Trophoblast cell (in vitro differentiated cells and primary cell): ENCODE results near the gene CRYGC.
A peak's percentile ranks its signal among the peaks of the same experiment; 100 is the strongest.
"Not testable (repeated sequence)": the region's sequence is repeated elsewhere in the genome, so short reads cannot be mapped to it uniquely, and the experiment has no call there.

Experiments
- DNase-seq, 2 donors: peaks; one replicate each; pipeline ENCODE4 v3.0.0-alpha.2; 2016
- H2AFZ ChIP-seq: 2 replicates; pipeline ENCODE4 v1.6.1; 2013; ENCODE audit warnings: low read length, moderate library complexity, mild to moderate bottlenecking; ENCODE audit not compliant: insufficient read depth, poor library complexity
- H2AK5ac ChIP-seq: 2 replicates; pipeline ENCODE4 v1.6.1; 2013; ENCODE audit warnings: mild to moderate bottlenecking, low read length
- H2BK120ac ChIP-seq: 2 replicates; pipeline ENCODE4 v1.6.1; 2013; ENCODE audit warnings: low read length, mild to moderate bottlenecking, moderate library complexity; ENCODE audit not compliant: insufficient read depth, poor library complexity
- H2BK12ac ChIP-seq: 2 replicates; pipeline ENCODE4 v1.6.1; 2013; ENCODE audit warnings: mild to moderate bottlenecking, low read length, moderate library complexity
- H2BK5ac ChIP-seq: 2 replicates; pipeline ENCODE4 v1.6.1; 2013; ENCODE audit warnings: low read length, low read depth, moderate library complexity, mild to moderate bottlenecking; ENCODE audit not compliant: poor library complexity
- H3K14ac ChIP-seq: 2 replicates; pipeline ENCODE4 v1.6.1; 2013; ENCODE audit warnings: mild to moderate bottlenecking, low read length
- H3K18ac ChIP-seq: 2 replicates; pipeline ENCODE4 v1.6.1; 2013; ENCODE audit warnings: mild to moderate bottlenecking, low read length
- H3K23ac ChIP-seq: 2 replicates; pipeline ENCODE4 v1.6.1; 2013; ENCODE audit warnings: low read length
- H3K27ac ChIP-seq: 2 replicates; pipeline ENCODE4 v1.5.1; 2013; ENCODE audit warnings: low read depth, mild to moderate bottlenecking, inconsistent platforms, low read length, moderate library complexity
- H3K27me3 ChIP-seq: 2 replicates; pipeline ENCODE4 v1.6.1; 2013; ENCODE audit warnings: inconsistent platforms, mild to moderate bottlenecking, low read length, moderate library complexity; ENCODE audit not compliant: insufficient read depth
- H3K36me3 ChIP-seq, 2 experiments: 1 replicate in 1 of 2; 2 replicates in 1 of 2; pipeline ENCODE4 v1.6.1; 2013; ENCODE audit warnings: low read length in 2 of 2, mild to moderate bottlenecking in 2 of 2, moderate library complexity in 1 of 2; ENCODE audit not compliant: insufficient read depth in 2 of 2, control insufficient read depth in 1 of 2
- H3K4ac ChIP-seq: 2 replicates; pipeline ENCODE4 v1.6.1; 2013; ENCODE audit warnings: low read depth, mild to moderate bottlenecking, low read length, moderate library complexity
- H3K4me1 ChIP-seq, 2 experiments: 1 replicate in 1 of 2; 2 replicates in 1 of 2; pipeline ENCODE4 v1.6.1; 2013; ENCODE audit warnings: low read length in 2 of 2, mild to moderate bottlenecking in 2 of 2, moderate library complexity in 1 of 2; ENCODE audit not compliant: insufficient read depth in 2 of 2, control insufficient read depth in 1 of 2
- H3K4me2 ChIP-seq: 2 replicates; pipeline ENCODE4 v1.6.1; 2013; ENCODE audit warnings: inconsistent platforms, mild to moderate bottlenecking, low read length, moderate library complexity
- H3K4me3 ChIP-seq: 2 replicates; pipeline ENCODE4 v1.5.1; 2013; ENCODE audit warnings: mild to moderate bottlenecking, low read depth, low read length, inconsistent platforms
- H3K79me1 ChIP-seq: one replicate; pipeline ENCODE4 v1.6.1; 2013; ENCODE audit warnings: low read length
- H3K79me2 ChIP-seq: 2 replicates; pipeline ENCODE4 v1.6.1; 2013; ENCODE audit warnings: low read length, mild to moderate bottlenecking; ENCODE audit not compliant: control insufficient read depth, insufficient read depth, poor library complexity
- H3K9ac ChIP-seq: 2 replicates; pipeline ENCODE4 v1.6.1; 2013; ENCODE audit warnings: mild to moderate bottlenecking, low read length
- H3K9me3 ChIP-seq: 2 replicates; pipeline ENCODE4 v1.6.1; 2013; ENCODE audit warnings: low read depth, mild to moderate bottlenecking, control low read depth, inconsistent platforms, low read length; ENCODE audit not compliant: insufficient read depth
- H4K12ac ChIP-seq: 2 replicates; pipeline ENCODE4 v1.6.1; 2013; ENCODE audit warnings: low read depth, mild to moderate bottlenecking, low read length, moderate library complexity
- H4K8ac ChIP-seq: 2 replicates; pipeline ENCODE4 v1.6.1; 2013; ENCODE audit warnings: low read depth, mild to moderate bottlenecking, low read length, moderate library complexity
- H4K91ac ChIP-seq: one replicate; pipeline ENCODE4 v1.6.1; 2013; ENCODE audit warnings: low read depth, mild to moderate bottlenecking, low read length, moderate library complexity
- WGBS: extraction: QIAGEN DNeasy Blood & Tissue Kit; methylation state at CpG from one replicate; pipeline ENCODE4 v1.1.7; 2013; ENCODE audit warnings: missing lambda C conversion rate; ENCODE audit not compliant: insufficient read length, insufficient coverage; ENCODE audit errors: extremely low coverage; 5-methylcytosine and 5-hydroxymethylcytosine counted together

CRYGC gene

DNA sequence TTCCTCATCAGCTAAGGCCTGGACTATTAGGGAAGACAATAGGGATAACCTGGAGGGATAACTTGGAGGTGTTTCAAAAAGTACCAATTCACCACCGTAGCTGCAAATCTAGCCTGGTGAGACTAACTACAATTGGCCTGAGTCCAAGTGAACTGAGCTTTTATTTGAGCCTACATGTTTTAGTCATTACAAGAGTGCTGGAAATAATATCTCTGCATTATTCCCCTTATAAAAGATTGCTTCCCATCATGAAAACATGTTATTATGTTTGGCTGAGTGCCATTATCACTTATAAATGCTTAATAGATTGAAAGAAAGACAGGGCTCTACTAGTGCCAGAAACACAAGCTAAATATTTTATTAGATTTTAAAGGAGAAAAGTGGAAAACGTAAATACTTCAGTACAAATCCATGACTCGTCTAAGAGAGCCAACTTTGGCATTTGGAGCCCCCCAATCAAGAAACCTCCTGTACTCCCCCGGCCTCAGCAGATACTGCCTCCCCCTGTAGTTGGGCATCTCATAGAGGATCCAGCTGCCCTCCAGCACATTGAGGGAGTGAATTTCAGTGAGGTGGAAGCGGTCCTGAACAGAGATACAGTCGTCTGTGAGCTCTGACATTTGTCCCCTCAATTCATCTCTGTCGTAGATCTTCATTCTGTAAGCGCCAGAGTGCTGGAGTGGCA, 12.8 kb upstream of the CRYGC start:
- Histone ChIP-seq H3K27ac (no peak overlapping the region), H3K4me3 (no peak overlapping the region), H3K79me1 (no peaks in the 10 kb centered on the region), H3K4me1 (no peaks in the 10 kb centered on the region), H2AFZ (no peak overlapping the region), H3K36me3 (no peaks in the 10 kb centered on the region), H2BK5ac (no peak overlapping the region), H4K12ac (no peak overlapping the region), H3K79me2 (no peaks in the 10 kb centered on the region), H2AK5ac (peak overlapping the region; percentile 66), H3K4ac (no peak overlapping the region), H2BK120ac (no peak overlapping the region), H3K18ac (no peak overlapping the region), H2BK12ac (peak overlapping the region; percentile 31), H3K14ac (no peak overlapping the region), H3K23ac (no peak overlapping the region), H4K8ac (no peak overlapping the region), H3K27me3 (no peaks in the 10 kb centered on the region), H3K4me2 (no peak overlapping the region), H3K9me3 (no peaks in the 10 kb centered on the region), H4K91ac (no peak overlapping the region), H3K9ac (no peak overlapping the region)
- DNase-seq: no peak
- no CpG with 5 or more reads among the region's 8 CpGs for WGBS

GRCh38 chr2:208139447-208139846, 9.8 kb upstream of the CRYGC start:
- WGBS: no CpG with 5 or more reads among the region's 18 CpGs
- Histone ChIP-seq H3K36me3 (no peaks in the 10 kb centered on the region), H3K4me2 (no peak overlapping the region)

DNA sequence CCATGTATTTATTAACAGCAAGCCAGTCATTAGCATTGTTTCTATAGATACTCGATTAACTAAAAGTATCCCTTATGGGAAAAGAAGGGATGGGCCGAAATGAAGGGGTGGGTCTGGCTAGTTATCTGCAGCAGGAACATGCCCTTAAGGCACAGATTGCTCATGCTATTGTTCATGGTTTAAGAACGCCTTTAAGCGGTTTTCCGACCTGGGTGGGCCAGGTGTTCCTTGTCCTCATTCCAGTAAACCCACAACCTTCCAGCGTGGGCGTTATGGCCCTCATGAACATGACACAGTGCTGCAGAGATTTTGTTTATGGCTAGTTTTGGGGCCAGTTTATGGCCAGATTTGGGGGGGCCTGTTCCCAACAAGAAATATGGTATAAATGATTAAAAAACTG, 8.7 kb upstream of the CRYGC start:
- not testable (repeated sequence) for H2BK12ac ChIP-seq, H2AFZ ChIP-seq, H3K14ac ChIP-seq

More at GRCh38 chr2:208139447-208139846, 9.8 kb upstream of the CRYGC start:
- Histone ChIP-seq H4K91ac (no peak overlapping the region), H4K12ac (no peak overlapping the region), H3K18ac (no peak overlapping the region), H3K27me3 (no peaks in the 10 kb centered on the region), H3K79me1 (no peaks in the 10 kb centered on the region), H3K27ac (no peak overlapping the region), H3K23ac (no peak overlapping the region), H3K9ac (no peak overlapping the region), H3K4me3 (no peak overlapping the region), H2AFZ (no peak overlapping the region), H2BK5ac (no peak overlapping the region), H3K14ac (no peak overlapping the region), H3K4me1 (peaks cover 0 to 5% of the 10 kb centered on the region in 2 experiments), H3K4ac (no peak overlapping the region), H2BK12ac (no peak overlapping the region), H3K9me3 (no peaks in the 10 kb centered on the region), H4K8ac (no peak overlapping the region), H2AK5ac (no peak overlapping the region), H2BK120ac (no peak overlapping the region), H3K79me2 (no peaks in the 10 kb centered on the region)
- no peak for DNase-seq

GRCh38 chr2:208136716-208137094, 7.1 kb upstream of the CRYGC start:
- no peak overlapping the region for H2BK120ac ChIP-seq

More for the DNA sequence above, 8.7 kb upstream of the CRYGC start:
- H4K12ac ChIP-seq, H3K36me3 ChIP-seq, H3K79me2 ChIP-seq, H4K91ac ChIP-seq, H3K9ac ChIP-seq, H3K23ac ChIP-seq, H3K4me1 ChIP-seq, H3K4me2 ChIP-seq, H2BK120ac ChIP-seq, H4K8ac ChIP-seq, H3K4me3 ChIP-seq, H3K27me3 ChIP-seq, H3K4ac ChIP-seq, H3K18ac ChIP-seq, H2BK5ac ChIP-seq, H3K9me3 ChIP-seq, H2AK5ac ChIP-seq, H3K27ac ChIP-seq, H3K79me1 ChIP-seq: not testable (repeated sequence)
- peak; percentile 77 to 86 for DNase-seq
- no CpG with 5 or more reads among the region's 7 CpGs for WGBS

More at GRCh38 chr2:208136716-208137094, 7.1 kb upstream of the CRYGC start:
- peak; percentile 17 to 33 for DNase-seq
- Histone ChIP-seq H3K79me1 (no peaks in the 10 kb centered on the region), H3K4me1 (peaks cover 0 to 5% of the 10 kb centered on the region in 2 experiments), H3K23ac (no peak overlapping the region), H3K4me3 (no peak overlapping the region), H3K36me3 (no peaks in the 10 kb centered on the region), H3K9ac (no peak overlapping the region), H3K79me2 (no peaks in the 10 kb centered on the region), H3K27ac (no peak overlapping the region), H2AFZ (no peak overlapping the region), H3K4ac (no peak overlapping the region), H4K8ac (peak overlapping the region; percentile 33), H4K12ac (no peak overlapping the region), H3K9me3 (no peaks in the 10 kb centered on the region), H3K14ac (no peak overlapping the region), H3K18ac (no peak overlapping the region), H4K91ac (no peak overlapping the region), H3K27me3 (no peaks in the 10 kb centered on the region), H3K4me2 (no peak overlapping the region), H2BK5ac (no peak overlapping the region), H2BK12ac (no peak overlapping the region), H2AK5ac (no peak overlapping the region)
- WGBS: no CpG with 5 or more reads among the region's 2 CpGs
